K562 (cell line): ENCODE results near the gene TRMT2A.

ENCODE experiments used
- MAFK ChIP-seq: IDR thresholded peaks from 2 replicates; pipeline ENCODE4 v1.6.1; 2011; ENCODE audit warnings: low read length, improper control_type of control experiment
- POLR2A ChIP-seq: fragments of 450-650 bp; conservative IDR thresholded peaks from 2 replicates; pipeline ENCODE4 v1.6.1; 2016
- TBP ChIP-seq: optimal IDR thresholded peaks from 2 replicates; pipeline ENCODE3; 2011; ENCODE audit warnings: low read depth, low read length, improper control_type of control experiment
- U2AF1 ChIP-seq: fragments of 200-400 bp; formaldehyde crosslinking; optimal IDR thresholded peaks from 2 replicates; pipeline ENCODE3; 2017; ENCODE audit warnings: mild to moderate bottlenecking, low read depth, low read length, moderate library complexity
- ZBTB8A ChIP-seq: fragments of 450-650 bp; IDR thresholded peaks from 2 replicates; pipeline ENCODE4 v1.6.1; 2018; ENCODE audit warnings: mild to moderate bottlenecking, moderate library complexity; ENCODE audit not compliant: partially characterized antibody
- ZNF354B ChIP-seq: fragments of 250-450 bp; sonication (Bioruptor Pico); IDR thresholded peaks from 2 replicates; pipeline ENCODE4 v1.4.0; 2020
- TF ChIP-seq, protein P1 (sequence below), 2 experiments: fragments of 450-650 bp; formaldehyde crosslinking in 1 of 2; IDR thresholded peaks; 2 replicates each; pipeline versions ENCODE4 v1.4.0 to v1.6.1; 2014 to 2020; ENCODE audit warnings: mild to moderate bottlenecking in 2 of 2, borderline replicate concordance in 1 of 2, low read depth in 1 of 2
- TF ChIP-seq, protein P2 (sequence below): sonication (generic); formaldehyde crosslinking; IDR thresholded peaks from 2 replicates; pipeline ENCODE4 v1.8.0; 2022; ENCODE audit warnings: missing genetic modification reagents, mild to moderate bottlenecking, borderline replicate concordance
- TF ChIP-seq, protein P3 (sequence below): sonication (generic); formaldehyde crosslinking; IDR thresholded peaks from 2 replicates; pipeline ENCODE4 v1.8.1; 2022; ENCODE audit warnings: missing genetic modification reagents

DNA sequence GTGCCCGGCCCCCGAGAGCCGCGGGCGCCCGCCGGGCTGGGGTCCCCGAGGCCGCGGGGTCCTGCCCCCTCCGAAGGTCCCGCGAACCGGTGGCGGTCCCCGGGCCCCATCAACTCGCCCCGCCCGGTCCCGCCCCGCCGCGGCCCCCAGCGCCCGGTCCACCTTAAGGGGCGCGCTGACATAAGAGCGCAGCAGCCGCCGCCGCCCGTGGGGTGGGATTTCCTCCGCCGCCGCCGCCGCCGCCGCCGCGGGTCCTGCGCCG is 14.5 kb upstream of the TRMT2A start, which contains the start of gene ZDHHC8:
- TF ChIP-seq, protein P1, sequence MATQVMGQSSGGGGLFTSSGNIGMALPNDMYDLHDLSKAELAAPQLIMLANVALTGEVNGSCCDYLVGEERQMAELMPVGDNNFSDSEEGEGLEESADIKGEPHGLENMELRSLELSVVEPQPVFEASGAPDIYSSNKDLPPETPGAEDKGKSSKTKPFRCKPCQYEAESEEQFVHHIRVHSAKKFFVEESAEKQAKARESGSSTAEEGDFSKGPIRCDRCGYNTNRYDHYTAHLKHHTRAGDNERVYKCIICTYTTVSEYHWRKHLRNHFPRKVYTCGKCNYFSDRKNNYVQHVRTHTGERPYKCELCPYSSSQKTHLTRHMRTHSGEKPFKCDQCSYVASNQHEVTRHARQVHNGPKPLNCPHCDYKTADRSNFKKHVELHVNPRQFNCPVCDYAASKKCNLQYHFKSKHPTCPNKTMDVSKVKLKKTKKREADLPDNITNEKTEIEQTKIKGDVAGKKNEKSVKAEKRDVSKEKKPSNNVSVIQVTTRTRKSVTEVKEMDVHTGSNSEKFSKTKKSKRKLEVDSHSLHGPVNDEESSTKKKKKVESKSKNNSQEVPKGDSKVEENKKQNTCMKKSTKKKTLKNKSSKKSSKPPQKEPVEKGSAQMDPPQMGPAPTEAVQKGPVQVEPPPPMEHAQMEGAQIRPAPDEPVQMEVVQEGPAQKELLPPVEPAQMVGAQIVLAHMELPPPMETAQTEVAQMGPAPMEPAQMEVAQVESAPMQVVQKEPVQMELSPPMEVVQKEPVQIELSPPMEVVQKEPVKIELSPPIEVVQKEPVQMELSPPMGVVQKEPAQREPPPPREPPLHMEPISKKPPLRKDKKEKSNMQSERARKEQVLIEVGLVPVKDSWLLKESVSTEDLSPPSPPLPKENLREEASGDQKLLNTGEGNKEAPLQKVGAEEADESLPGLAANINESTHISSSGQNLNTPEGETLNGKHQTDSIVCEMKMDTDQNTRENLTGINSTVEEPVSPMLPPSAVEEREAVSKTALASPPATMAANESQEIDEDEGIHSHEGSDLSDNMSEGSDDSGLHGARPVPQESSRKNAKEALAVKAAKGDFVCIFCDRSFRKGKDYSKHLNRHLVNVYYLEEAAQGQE (IDR thresholded peaks at IDR 0.05; ENCODE audit: borderline replicate concordance), result no peak
- TF ChIP-seq, protein P1 (CRISPR knock-in tag; IDR thresholded peaks at IDR 0.05; ENCODE audit: low read depth), result no peak
- TF ChIP-seq, protein P2, sequence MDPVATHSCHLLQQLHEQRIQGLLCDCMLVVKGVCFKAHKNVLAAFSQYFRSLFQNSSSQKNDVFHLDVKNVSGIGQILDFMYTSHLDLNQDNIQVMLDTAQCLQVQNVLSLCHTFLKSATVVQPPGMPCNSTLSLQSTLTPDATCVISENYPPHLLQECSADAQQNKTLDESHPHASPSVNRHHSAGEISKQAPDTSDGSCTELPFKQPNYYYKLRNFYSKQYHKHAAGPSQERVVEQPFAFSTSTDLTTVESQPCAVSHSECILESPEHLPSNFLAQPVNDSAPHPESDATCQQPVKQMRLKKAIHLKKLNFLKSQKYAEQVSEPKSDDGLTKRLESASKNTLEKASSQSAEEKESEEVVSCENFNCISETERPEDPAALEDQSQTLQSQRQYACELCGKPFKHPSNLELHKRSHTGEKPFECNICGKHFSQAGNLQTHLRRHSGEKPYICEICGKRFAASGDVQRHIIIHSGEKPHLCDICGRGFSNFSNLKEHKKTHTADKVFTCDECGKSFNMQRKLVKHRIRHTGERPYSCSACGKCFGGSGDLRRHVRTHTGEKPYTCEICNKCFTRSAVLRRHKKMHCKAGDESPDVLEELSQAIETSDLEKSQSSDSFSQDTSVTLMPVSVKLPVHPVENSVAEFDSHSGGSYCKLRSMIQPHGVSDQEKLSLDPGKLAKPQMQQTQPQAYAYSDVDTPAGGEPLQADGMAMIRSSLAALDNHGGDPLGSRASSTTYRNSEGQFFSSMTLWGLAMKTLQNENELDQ (CRISPR knock-in tag), result no peak
- TF ChIP-seq TBP (no peak), ZBTB8A (no peak), POLR2A (no peak), U2AF1 (no peak), MAFK (no peak), ZNF354B (CRISPR knock-in tag) (no peak)
- TF ChIP-seq, protein P3, sequence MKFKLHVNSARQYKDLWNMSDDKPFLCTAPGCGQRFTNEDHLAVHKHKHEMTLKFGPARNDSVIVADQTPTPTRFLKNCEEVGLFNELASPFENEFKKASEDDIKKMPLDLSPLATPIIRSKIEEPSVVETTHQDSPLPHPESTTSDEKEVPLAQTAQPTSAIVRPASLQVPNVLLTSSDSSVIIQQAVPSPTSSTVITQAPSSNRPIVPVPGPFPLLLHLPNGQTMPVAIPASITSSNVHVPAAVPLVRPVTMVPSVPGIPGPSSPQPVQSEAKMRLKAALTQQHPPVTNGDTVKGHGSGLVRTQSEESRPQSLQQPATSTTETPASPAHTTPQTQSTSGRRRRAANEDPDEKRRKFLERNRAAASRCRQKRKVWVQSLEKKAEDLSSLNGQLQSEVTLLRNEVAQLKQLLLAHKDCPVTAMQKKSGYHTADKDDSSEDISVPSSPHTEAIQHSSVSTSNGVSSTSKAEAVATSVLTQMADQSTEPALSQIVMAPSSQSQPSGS, result no peak
